Right lobe of liver (tissue), 6 donors: ENCODE results near the gene YKT6. TPM values are rescaled to one million over a fixed set of nuclear protein-coding genes. Genes with fewer than 3 reads are reported as not detected.

Source experiments
- ATAC-seq, 4 donors: fragments of 200-7000 bp; cut with Tn5 transposase; one replicate each; pipeline ENCODE4 v1.9.1; 2020; ENCODE audit warnings: mild to moderate bottlenecking in 4 of 4, moderate library complexity in 4 of 4
- DNase-seq, 3 donors: peaks; one replicate each; pipeline ENCODE4 v3.0.0-alpha.2; 2020
- H3K27ac ChIP-seq, 3 donors: fragments of 200-600 bp; one replicate each; pipeline ENCODE4 v1.8.0; 2022
- H3K27me3 ChIP-seq, 2 donors: fragments of 200-600 bp; one replicate each; pipeline ENCODE4 v1.8.0; 2022
- H3K36me3 ChIP-seq, 4 donors: fragments of 200-600 bp; sonication (generic) in 1 of 4; one replicate each; pipeline versions ENCODE4 v1.5.1 to v1.8.0; 2017 to 2022; ENCODE audit warnings: control low read depth in 1 of 4
- H3K4me1 ChIP-seq, 4 donors: fragments of 200-600 bp; sonication (generic) in 1 of 4; one replicate each; pipeline versions ENCODE4 v1.5.1 to v1.8.0; 2017 to 2022; ENCODE audit warnings: control low read depth in 1 of 4
- H3K4me3 ChIP-seq, 3 donors: fragments of 200-600 bp; one replicate each; pipeline ENCODE4 v1.8.0; 2022
- H3K9me3 ChIP-seq, 4 donors: fragments of 200-600 bp; sonication (generic) in 1 of 4; one replicate each; pipeline versions ENCODE4 v1.5.1 to v1.8.0; 2017 to 2022; ENCODE audit warnings: control low read depth in 1 of 4
- POLR2A ChIP-seq: fragments of 450-650 bp; IDR thresholded peaks from one replicate; pipeline ENCODE4 v1.6.1; 2017; ENCODE audit warnings: antibody characterized with exemption, mild to moderate bottlenecking
- WGBS: methylation state at CpG from one replicate; pipeline ENCODE4 v1.1.6; 2018; ENCODE audit warnings: low coverage, low lambda C conversion rate; ENCODE audit not compliant: insufficient coverage; ENCODE audit errors: missing lambda C conversion rate; 5-methylcytosine and 5-hydroxymethylcytosine counted together
- intact Hi-C, 2 donors: fragments of 100-400 bp; cut with DNase I; formaldehyde crosslinking; loops; one replicate each; pipeline versions ENCODE4 v1.11.2 to v1.14.1; 2022
- total RNA-seq, 6 experiments: library from RNA; depleted of rRNA in 2 of 6; stranded (reverse); fragments of >200 nt in 2 of 6; fragmentation: NEBNext Ultra II Directional in 3 of 6; extraction: Animal tissue kit (Norgen Biotek cat#: 25700) in 3 of 6; gene quantifications; one replicate each; pipeline versions ENCODE4 v1.1.0 to v1.2.4, GENCODE V29; 2016 to 2023
- TF ChIP-seq, protein P1 (sequence below), 4 donors: fragments of 200-600 bp in 3 of 4; fragments of 450-650 bp in 1 of 4; IDR thresholded peaks; one replicate each; pipeline versions ENCODE4 v1.5.1 to v1.8.0; 2016 to 2022; ENCODE audit warnings: antibody characterized with exemption in 4 of 4, mild to moderate bottlenecking in 2 of 4
- donor health status: DM: no; HTN: yes; CAD: no.
- donor health status: DM: no; HTN: no; CAD: no.
- donor health status: DM: no; HTN: no; CAD: no.
- donor health status: DM: no; HTN: yes; CAD: no.
- donor health status: DM: no; HTN: yes; CAD: no.

YKT6 gene
- total RNA-seq, 6 experiments from 2014 or later, result 15.0 to 23.8 (median 19.2) TPM

DNA sequence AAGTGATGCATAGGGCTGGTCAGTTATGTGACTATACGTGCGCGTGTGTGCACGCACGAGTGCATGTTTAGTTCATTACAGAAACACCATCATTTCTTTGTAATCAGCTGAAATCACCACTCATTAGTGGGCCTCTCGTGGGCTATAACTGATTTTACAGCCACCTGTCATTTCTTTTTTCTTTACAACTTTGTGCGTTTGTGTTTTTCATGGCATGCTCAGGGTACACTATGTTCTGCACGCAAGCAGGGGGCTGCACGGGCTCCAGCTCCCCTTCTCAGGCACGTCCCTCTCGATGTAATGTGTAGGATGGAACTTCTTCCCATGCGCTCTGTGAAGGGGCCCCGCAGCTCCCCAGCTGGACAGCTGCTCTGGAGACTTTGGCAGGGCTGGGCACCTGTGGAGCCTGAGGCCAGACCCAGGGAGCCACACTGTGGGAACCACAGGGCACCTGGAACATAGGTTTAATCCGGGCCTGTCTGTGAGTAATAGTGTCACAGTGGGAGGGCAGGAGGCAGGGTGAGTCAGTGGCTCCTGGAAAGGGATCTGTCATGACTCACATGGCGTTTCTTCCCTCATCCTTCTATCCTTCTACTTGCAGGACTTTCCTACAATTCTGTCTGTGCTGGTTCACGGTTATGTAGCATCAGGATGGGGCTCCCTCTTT, 16.4 kb upstream of the YKT6 start:
- TF ChIP-seq POLR2A, result no peak
- TF ChIP-seq, protein P1, sequence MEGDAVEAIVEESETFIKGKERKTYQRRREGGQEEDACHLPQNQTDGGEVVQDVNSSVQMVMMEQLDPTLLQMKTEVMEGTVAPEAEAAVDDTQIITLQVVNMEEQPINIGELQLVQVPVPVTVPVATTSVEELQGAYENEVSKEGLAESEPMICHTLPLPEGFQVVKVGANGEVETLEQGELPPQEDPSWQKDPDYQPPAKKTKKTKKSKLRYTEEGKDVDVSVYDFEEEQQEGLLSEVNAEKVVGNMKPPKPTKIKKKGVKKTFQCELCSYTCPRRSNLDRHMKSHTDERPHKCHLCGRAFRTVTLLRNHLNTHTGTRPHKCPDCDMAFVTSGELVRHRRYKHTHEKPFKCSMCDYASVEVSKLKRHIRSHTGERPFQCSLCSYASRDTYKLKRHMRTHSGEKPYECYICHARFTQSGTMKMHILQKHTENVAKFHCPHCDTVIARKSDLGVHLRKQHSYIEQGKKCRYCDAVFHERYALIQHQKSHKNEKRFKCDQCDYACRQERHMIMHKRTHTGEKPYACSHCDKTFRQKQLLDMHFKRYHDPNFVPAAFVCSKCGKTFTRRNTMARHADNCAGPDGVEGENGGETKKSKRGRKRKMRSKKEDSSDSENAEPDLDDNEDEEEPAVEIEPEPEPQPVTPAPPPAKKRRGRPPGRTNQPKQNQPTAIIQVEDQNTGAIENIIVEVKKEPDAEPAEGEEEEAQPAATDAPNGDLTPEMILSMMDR (IDR thresholded peaks at IDR 0.05), result no peak
- Histone ChIP-seq H3K36me3 (no peaks in the 10 kb centered on the region), H3K27me3 (no peaks in the 10 kb centered on the region), H3K4me3 (no peak overlapping the region), H3K27ac (no peak overlapping the region), H3K4me1 (no peaks in the 10 kb centered on the region), H3K9me3 (peaks cover 0 to 4% (median 0%) of the 10 kb centered on the region in 4 donors)
- ATAC-seq (peak in 1 of 4 donors; percentile 47), DNase-seq (no peak)
- WGBS, result 76% methylated on average over 12 of the region's 16 CpGs
- intact Hi-C loops, result no loop called here

DNA sequence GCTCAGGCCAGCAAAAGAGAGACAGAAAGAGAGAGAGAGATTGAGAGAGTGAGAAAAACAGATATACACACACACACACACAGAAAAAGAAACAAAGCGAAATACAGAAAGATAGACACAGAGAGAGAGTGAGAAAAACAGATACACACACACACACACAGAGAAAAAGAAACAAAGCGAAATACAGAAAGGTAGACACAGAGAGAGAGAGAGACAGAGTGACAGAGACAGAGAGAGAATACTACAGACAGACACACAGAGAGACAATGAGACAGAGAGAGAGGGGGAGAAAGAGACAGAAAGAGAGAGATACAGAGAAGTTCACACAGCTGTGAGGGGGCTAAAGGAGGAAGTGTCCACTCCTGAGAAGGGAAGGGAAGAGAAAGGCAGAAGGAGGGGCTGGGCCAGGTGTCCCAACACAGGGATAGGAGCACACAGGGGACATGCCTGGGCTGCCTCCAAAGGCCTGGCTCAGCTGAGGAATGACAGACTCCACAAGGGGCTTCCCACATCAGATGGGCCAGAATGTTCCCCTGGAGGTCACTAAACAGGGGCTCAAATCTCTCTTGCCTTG, 15.8 kb upstream of the YKT6 start:
- ATAC-seq (no peak), DNase-seq (no peak)
- Histone ChIP-seq H3K27me3 (no peaks in the 10 kb centered on the region), H3K4me3 (no peak overlapping the region), H3K9me3 (peaks cover 0 to 4% (median 0%) of the 10 kb centered on the region in 4 donors), H3K36me3 (no peaks in the 10 kb centered on the region), H3K4me1 (no peaks in the 10 kb centered on the region), H3K27ac (no peak overlapping the region)
- WGBS, result 80% methylated on average over 1 of the region's 2 CpGs
- TF ChIP-seq POLR2A, result no peak
- TF ChIP-seq, protein P1 (IDR thresholded peaks at IDR 0.05), result no peak
- intact Hi-C loops, result no loop called here

DNA sequence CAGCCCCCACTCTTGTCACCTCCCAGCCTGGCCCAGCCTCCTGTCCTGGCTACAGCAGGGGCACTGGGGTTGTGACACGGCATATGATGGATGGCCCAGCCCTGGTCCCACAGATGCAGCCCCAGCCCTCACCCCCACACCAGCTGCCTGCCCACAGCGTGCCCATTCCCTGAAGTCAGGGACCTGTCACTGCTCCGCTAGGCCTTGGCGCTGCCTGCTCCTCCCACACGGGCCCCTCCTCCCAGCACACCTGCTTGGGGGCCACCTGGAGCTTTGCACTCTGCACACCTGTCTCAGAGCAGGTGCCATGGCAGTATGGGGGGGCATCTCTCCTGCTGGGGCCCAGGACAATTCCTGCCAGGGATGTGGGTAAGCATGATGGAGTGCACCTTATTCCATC, 15.0 kb upstream of the YKT6 start:
- ATAC-seq, result no peak
- Histone ChIP-seq H3K4me1 (no peaks in the 10 kb centered on the region), H3K27ac (no peak overlapping the region), H3K9me3 (peaks cover 0 to 4% (median 0%) of the 10 kb centered on the region in 4 donors), H3K36me3 (no peaks in the 10 kb centered on the region), H3K27me3 (no peaks in the 10 kb centered on the region), H3K4me3 (no peak overlapping the region)
- TF ChIP-seq POLR2A, result no peak
- TF ChIP-seq, protein P1 (IDR thresholded peaks at IDR 0.05), result no peak
- DNase-seq, result no peak
- intact Hi-C loops, result no loop called here
- WGBS, result no CpG with 5 or more reads among the region's 5 CpGs

DNA sequence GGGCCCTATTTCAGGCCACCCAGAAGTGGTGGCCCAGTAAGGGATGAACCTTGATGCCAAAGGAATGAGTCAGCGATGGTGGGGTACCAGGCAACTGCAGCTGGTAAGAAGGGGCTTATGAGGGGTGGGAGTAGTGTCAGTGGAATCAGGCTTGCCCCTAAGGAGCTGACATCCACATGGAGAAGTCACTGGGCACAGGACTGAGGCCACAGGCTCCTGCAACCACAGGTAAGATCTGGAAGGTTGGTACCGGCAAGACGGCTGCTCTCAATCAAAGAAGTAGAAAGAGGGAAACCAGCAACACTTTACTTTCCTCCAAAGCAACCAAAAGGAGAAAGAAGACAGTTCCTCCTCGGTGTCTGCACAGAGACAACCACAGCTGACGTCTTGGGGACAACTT, 14.0 kb upstream of the YKT6 start:
- no peak overlapping the region for H3K27ac ChIP-seq
- TF ChIP-seq POLR2A, result no peak
- TF ChIP-seq, protein P1 (IDR thresholded peaks at IDR 0.05), result no peak
- H3K36me3 ChIP-seq, result no peaks in the 10 kb centered on the region
- no peak for DNase-seq
- peaks cover 0 to 4% (median 0%) of the 10 kb centered on the region in 4 donors for H3K9me3 ChIP-seq
- no peaks in the 10 kb centered on the region for H3K4me1 ChIP-seq
- H3K4me3 ChIP-seq, result no peak overlapping the region
- H3K27me3 ChIP-seq, result no peaks in the 10 kb centered on the region
- ATAC-seq, result no peak
- WGBS, result 74% methylated on average over 5 of the region's 5 CpGs
- intact Hi-C loops, result no loop called here
